Epithelial cell of esophagus (primary cell): ENCODE results near the gene CPM.
"Not testable (repeated sequence)": the region's sequence is repeated elsewhere in the genome, so short reads cannot be mapped to it uniquely, and the experiment has no call there.

ENCODE experiments used
- DNase-seq: peaks from one replicate; pipeline ENCODE4 v3.0.0; 2010; ENCODE audit warnings: low read depth
- H3K4me3 ChIP-seq: 2 replicates; pipeline ENCODE4 v1.5.1; 2011; ENCODE audit warnings: mild to moderate bottlenecking, low read length, control low read depth
- CTCF ChIP-seq: IDR thresholded peaks from 2 replicates; pipeline ENCODE4 v1.5.1; 2011; ENCODE audit warnings: low read depth, mild to moderate bottlenecking, low read length, control low read depth, inconsistent platforms; ENCODE audit not compliant: insufficient read depth; ENCODE audit errors: missing control alignments

The CPM gene

GRCh38 chr12:68844788-68845695 lies 87.9 kb downstream of the CPM start:
- no peak for TF ChIP-seq CTCF
- no peak overlapping the region for H3K4me3 ChIP-seq
- DNase-seq = no peak

- DNase-seq = no peak
- H3K4me3 ChIP-seq = no peak overlapping the region
- TF ChIP-seq CTCF = no peak
Observed at GRCh38 chr12:68844318-68844745, 88.6 kb downstream of the CPM start.

- H3K4me3 ChIP-seq = no peak overlapping the region
- DNase-seq = no peak
- no peak for TF ChIP-seq CTCF
Observed at GRCh38 chr12:68842784-68843567, 90.0 kb downstream of the CPM start.

GRCh38 chr12:68842123-68842522 lies 90.8 kb downstream of the CPM start:
- H3K4me3 ChIP-seq = no peak overlapping the region
- no peak for DNase-seq
- no peak for TF ChIP-seq CTCF

GRCh38 chr12:68841717-68842116 lies 91.3 kb downstream of the CPM start:
- TF ChIP-seq CTCF = no peak
- DNase-seq = no peak

GRCh38 chr12:68841175-68841574 lies 91.8 kb downstream of the CPM start:
- not testable (repeated sequence) for DNase-seq, H3K4me3 ChIP-seq

More at GRCh38 chr12:68841717-68842116, 91.3 kb downstream of the CPM start:
- no peak overlapping the region for H3K4me3 ChIP-seq
